Measurements from ENCODE around the gene BTNL2.

GRCh38 chr6:32402812-32403211 lies 4.2 kb downstream of the BTNL2 start:
- no peak for TF ChIP-seq CTCF (IDR thresholded peaks at IDR 0.05; ENCODE audit: insufficient read depth, low read depth, low read length)
- TF ChIP-seq EZH2 (IDR thresholded peaks at IDR 0.05; ENCODE audit: insufficient read depth, low read length) = no peak
